ENCODE results near the gene ERP29.

Gene ERP29

DNA sequence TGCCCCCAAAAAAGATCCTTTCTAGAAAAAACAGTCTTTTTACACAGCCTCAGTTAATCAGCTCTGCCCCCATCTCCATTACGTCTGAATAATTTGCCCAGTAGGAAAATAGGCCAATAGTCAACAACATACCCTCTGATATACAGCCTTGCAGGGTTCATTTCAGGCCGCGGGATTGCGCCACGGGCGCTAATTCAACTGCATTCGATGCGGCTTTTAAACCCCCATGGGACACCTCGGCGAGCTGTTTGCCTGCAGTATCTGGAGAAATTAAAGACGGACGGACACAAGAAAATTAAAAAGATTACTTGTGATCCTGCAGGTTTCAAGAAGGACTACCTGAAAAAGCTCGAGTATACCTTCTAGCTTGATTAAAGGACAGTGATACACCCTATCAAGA lies 36.1 kb downstream of the ERP29 start:
- no peak for DNase-seq

DNA sequence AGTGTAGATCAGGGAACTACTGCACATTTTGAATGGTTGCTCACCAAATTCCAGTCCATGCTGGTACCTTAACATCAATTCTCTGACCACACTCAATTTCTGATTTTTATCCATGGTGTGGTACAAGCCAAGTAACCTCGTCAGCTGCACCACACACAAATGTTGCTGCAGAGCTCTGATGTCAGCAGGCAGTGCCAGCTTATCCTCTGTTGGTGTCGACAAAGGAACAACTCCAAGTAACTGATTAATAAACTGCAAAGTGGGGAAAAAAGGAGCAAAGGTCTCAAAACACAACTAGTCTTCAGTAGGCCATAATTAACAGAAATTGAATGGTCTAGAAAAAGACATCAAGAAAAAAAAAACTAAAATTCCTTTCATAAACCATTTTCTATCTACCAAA lies 47.9 kb downstream of the ERP29 start:
- no peak for DNase-seq

DNA sequence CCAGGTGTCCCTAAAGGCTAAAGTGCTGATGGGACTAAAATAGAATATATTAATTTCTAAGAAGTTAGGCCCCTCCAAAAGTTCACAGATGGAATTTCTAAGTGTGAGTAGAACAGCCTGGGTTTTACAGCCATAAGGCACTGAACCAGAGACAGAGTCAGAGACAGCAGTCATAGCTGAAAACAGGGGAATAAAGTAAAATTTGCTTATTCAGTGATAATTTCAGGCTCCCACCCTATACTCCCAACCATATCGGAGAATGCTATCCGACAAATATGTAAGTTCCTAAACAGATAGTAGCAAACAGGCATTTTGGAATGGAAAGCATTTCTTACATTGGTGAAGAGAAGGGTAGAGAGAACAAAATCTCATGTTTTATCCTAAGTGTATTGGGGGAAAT lies 50.0 kb downstream of the ERP29 start:
- DNase-seq: no peak

DNA sequence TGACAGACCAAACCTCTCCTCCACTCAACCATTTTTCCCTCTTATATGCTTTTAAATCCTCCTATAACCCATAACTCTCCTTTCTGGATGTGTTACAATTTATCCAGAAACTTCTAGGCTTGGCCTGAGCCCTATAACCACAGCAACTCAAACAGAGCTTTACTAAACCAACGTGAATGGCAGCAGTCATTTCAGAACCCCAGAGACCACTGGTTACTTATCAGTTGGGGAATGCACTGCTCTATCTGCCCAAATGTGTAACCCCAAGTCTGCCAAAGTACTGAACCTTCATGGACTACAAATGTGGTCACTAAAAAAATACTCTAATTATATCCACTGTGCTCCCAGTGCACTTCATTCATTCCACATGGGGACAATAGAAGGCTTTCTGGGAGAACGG lies 53.3 kb downstream of the ERP29 start:
- no peak for DNase-seq

Measured in hematopoietic multipotent progenitor cell treated with erythropoietin and hydrocortisone succinate and interleukin-3 and kit ligand, for 4 days (in vitro differentiated cells).